ENCODE data around the gene MALRD1.

DNA sequence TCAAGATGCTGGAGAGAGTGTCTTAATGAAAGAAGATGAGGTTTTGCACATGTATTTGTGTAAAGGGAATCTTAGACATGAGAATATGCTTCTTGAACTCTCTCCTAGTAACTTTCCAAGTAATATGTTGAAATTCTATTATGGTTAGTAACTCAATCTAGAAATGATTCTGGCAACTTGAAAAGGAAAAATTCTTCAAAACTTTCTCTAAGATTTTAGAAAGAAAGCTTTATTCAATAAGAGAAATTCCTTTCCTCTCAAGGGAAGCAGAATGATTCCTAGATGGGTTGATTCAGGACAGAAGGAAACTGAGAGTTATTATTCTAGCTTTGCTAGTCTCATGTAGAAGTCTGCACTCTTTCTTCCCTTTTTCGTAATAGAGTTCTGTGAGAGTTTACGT, 403.3 kb downstream of the MALRD1 start:
- no peak for TF ChIP-seq CTCF (IDR thresholded peaks at IDR 0.05; ENCODE audit: control extremely low read depth in 1 of 3, insufficient read depth in 1 of 3, low read depth in 1 of 3, low read length in 3 of 3)
- TF ChIP-seq RXRA (IDR thresholded peaks at IDR 0.05; ENCODE audit: insufficient read depth, low read depth, low read length): no peak
- TF ChIP-seq POLR2AphosphoS5 (IDR thresholded peaks at IDR 0.05; ENCODE audit: low read depth, low read length): no peak
- TF ChIP-seq SP4 (IDR thresholded peaks at IDR 0.05; ENCODE audit: low read length): no peak
- TF ChIP-seq SUZ12 (IDR thresholded peaks at IDR 0.05; ENCODE audit: low read length): no peak
- TF ChIP-seq NRF1 (IDR thresholded peaks at IDR 0.05; ENCODE audit: low read depth, low read length): no peak
- no peak for TF ChIP-seq HDAC2 (IDR thresholded peaks at IDR 0.05; ENCODE audit: borderline replicate concordance in 1 of 2, low read depth in 2 of 2, low read length in 2 of 2)
- no peak for TF ChIP-seq MAFK (IDR thresholded peaks at IDR 0.05; ENCODE audit: low read depth, low read length)
- no peak for TF ChIP-seq CHD2 (IDR thresholded peaks at IDR 0.05; ENCODE audit: low read length)
